Omental fat pad (tissue), 4 donors: ENCODE data around the gene ARX. TPM values are rescaled to one million over a fixed set of nuclear protein-coding genes. Genes with fewer than 3 reads are reported as not detected.

Experiments used
- ATAC-seq: fragments of 150-250 bp; one replicate; pipeline ENCODE4 v1.9.1; 2016; ENCODE audit warnings: mild to moderate bottlenecking, moderate library complexity; ENCODE audit not compliant: low FRiP score
- DNase-seq: peaks from one replicate; pipeline ENCODE4 v3.0.0-alpha.2; 2019; ENCODE audit warnings: low spot score
- CTCF ChIP-seq, 3 donors: fragments of 450-650 bp; IDR thresholded peaks; one replicate each; pipeline ENCODE4 v1.5.1; 2016 to 2017; ENCODE audit warnings: antibody characterized with exemption in 3 of 3, mild to moderate bottlenecking in 3 of 3, moderate library complexity in 2 of 3
- total RNA-seq, 4 donors: library from RNA; depleted of rRNA; stranded (reverse); fragments of >200 nt; gene quantifications; one replicate each; pipeline ENCODE4 v1.1.0, GENCODE V29; 2016

The ARX gene
- total RNA-seq = not detected

GRCh38 chrX:25015486-25016360 is at the start of gene ARX:
Gene ARX (minus strand): TSS chrX:25015965. CDS start chrX:25015737, 228 bp downstream.
- ATAC-seq (peak; percentile 62), DNase-seq (no peak)
- TF ChIP-seq CTCF (IDR thresholded peaks at IDR 0.05) = no peak

- DNase-seq (no peak), ATAC-seq (no peak)
- no peak for TF ChIP-seq CTCF (IDR thresholded peaks at IDR 0.05)
Measured at GRCh38 chrX:25059273-25059672, 43.5 kb upstream of the ARX start.

- no peak for TF ChIP-seq CTCF (IDR thresholded peaks at IDR 0.05)
- DNase-seq (no peak), ATAC-seq (no peak)
Measured at GRCh38 chrX:25052798-25053534, 37.2 kb upstream of the ARX start.

- DNase-seq (no peak), ATAC-seq (no peak)
- TF ChIP-seq CTCF (IDR thresholded peaks at IDR 0.05) = no peak
Measured at GRCh38 chrX:25049971-25050370, 34.2 kb upstream of the ARX start.

- no peak for ATAC-seq
- no peak for DNase-seq
- TF ChIP-seq CTCF (IDR thresholded peaks at IDR 0.05) = no peak
Measured at GRCh38 chrX:25049357-25049756, 33.6 kb upstream of the ARX start.

- ATAC-seq (no peak), DNase-seq (no peak)
- TF ChIP-seq CTCF (IDR thresholded peaks at IDR 0.05) = no peak
Measured at GRCh38 chrX:25048178-25048577, 32.4 kb upstream of the ARX start.
